GM12878 (cell line): Measurements from ENCODE around the gene C18orf54. TPM values are rescaled to one million over a fixed set of nuclear protein-coding genes. Genes with fewer than 3 reads are reported as not detected.

Source experiments
- ATAC-seq: fragments of 200-7000 bp; cut with Tn5 transposase; 3 replicates; pipeline ENCODE4 v1.9.1; 2020; ENCODE audit warnings: mild to moderate bottlenecking, moderate library complexity
- Bru-seq: library from RNA; stranded (reverse); fragments of 400-500 nt; gene quantifications from one replicate; lab custom pipeline; 2021; lab: Mats Ljungman, UMichigan
- BruChase-seq, 2 experiments: library from RNA; stranded (reverse); fragments of 400-500 nt; gene quantifications; one replicate each; lab custom pipeline; 2021; lab: Mats Ljungman, UMichigan
- BruUV-seq: library from RNA; stranded (reverse); fragments of 400-500 nt; replicated peaks from 2 replicates; lab custom pipeline; 2021; lab: Mats Ljungman, UMichigan
- CTCF ChIA-PET: fragments of 300-600 bp; sonication (Branson Sonifier 250); formaldehyde crosslinking; extraction: SDS; loops from one replicate; lab custom pipeline; 2021; ENCODE audit warnings: inconsistent platforms; lab: Yijun Ruan, JAX
- POLR2A ChIA-PET: fragments of 350-600 bp; formaldehyde crosslinking; extraction: SDS; loops from one replicate; lab custom pipeline; 2021; ENCODE audit warnings: inconsistent platforms; lab: Charles Lee
- RAD21 ChIA-PET: fragments of 300-600 bp; sonication (Branson Sonifier 250); formaldehyde crosslinking; loops from one replicate; lab custom pipeline; 2023; ENCODE audit warnings: antibody characterized with exemption; ENCODE audit not compliant: unreplicated experiment; lab: Charles Lee
- SMC1A ChIA-PET: fragments of 300-600 bp; sonication (Branson Sonifier 250); formaldehyde crosslinking; loops from one replicate; lab custom pipeline; 2023; ENCODE audit not compliant: unreplicated experiment, uncharacterized antibody; lab: Charles Lee
- DNase-seq: peaks from one replicate; pipeline ENCODE4 v3.0.0-alpha.2; 2011; ENCODE audit warnings: low read depth, low spot score
- FAIRE-seq: peaks from 3 replicates; lab custom pipeline; 2011; peaks lifted over from hg19 to GRCh38; lab: Jason Lieb, UNC
- H2AFZ ChIP-seq: 2 replicates; pipeline ENCODE4 v1.6.0; 2011; ENCODE audit warnings: low read depth, low read length, control low read depth; ENCODE audit not compliant: control insufficient read depth
- H3K27ac ChIP-seq: 2 replicates; pipeline ENCODE4 v1.5.1; 2011; ENCODE audit warnings: control low read depth; ENCODE audit not compliant: control insufficient read depth, insufficient read depth
- H3K27me3 ChIP-seq, 2 experiments: replicated peaks in 1 of 2; 2 replicates each; pipeline versions ENCODE4 v1.6.0 to v1.6.1; 2011; ENCODE audit warnings: low read length in 1 of 2; ENCODE audit not compliant: control insufficient read depth in 2 of 2, insufficient read depth in 2 of 2
- H3K36me3 ChIP-seq, 2 experiments: 2 replicates each; pipeline ENCODE4 v1.5.1; 2011; ENCODE audit warnings: low read length in 1 of 2; ENCODE audit not compliant: control insufficient read depth in 2 of 2, insufficient read depth in 2 of 2
- H3K4me1 ChIP-seq: 2 replicates; pipeline ENCODE4 v1.6.1; 2011; ENCODE audit warnings: mild to moderate bottlenecking, low read length, moderate library complexity, mixed read lengths; ENCODE audit not compliant: control insufficient read depth, insufficient read depth
- H3K4me2 ChIP-seq: 2 replicates; pipeline ENCODE4 v1.6.0; 2011; ENCODE audit warnings: control low read depth; ENCODE audit not compliant: control insufficient read depth, insufficient read depth
- H3K4me3 ChIP-seq: fragments of 200-600 bp; sonication (generic); 2 replicates; pipeline ENCODE4 v1.5.1; 2016
- H3K79me2 ChIP-seq: 2 replicates; pipeline ENCODE4 v1.6.0; 2011; ENCODE audit warnings: low read length; ENCODE audit not compliant: control insufficient read depth, insufficient read depth
- H3K9ac ChIP-seq: 2 replicates; pipeline ENCODE4 v1.8.0; 2011; ENCODE audit warnings: low read length, control low read depth, mixed read lengths; ENCODE audit not compliant: control insufficient read depth, insufficient read depth
- H3K9me3 ChIP-seq: replicated peaks from 3 replicates; pipeline ENCODE4 v1.5.1; 2011; ENCODE audit warnings: mild to moderate bottlenecking, low read length; ENCODE audit not compliant: control insufficient read depth, insufficient read depth
- H4K20me1 ChIP-seq: 2 replicates; pipeline ENCODE4 v1.6.0; 2011; ENCODE audit not compliant: control insufficient read depth, insufficient read depth
- CBX5 ChIP-seq: sonication (generic); IDR thresholded peaks from 2 replicates; pipeline ENCODE4 v1.6.1; 2016; ENCODE audit warnings: low read depth, moderate library complexity, mild to moderate bottlenecking, inconsistent platforms
- FOXM1 ChIP-seq: IDR thresholded peaks from 2 replicates; pipeline ENCODE4 v1.6.1; 2012; ENCODE audit warnings: low read depth, mild to moderate bottlenecking, inconsistent platforms, low read length, moderate library complexity
- MTA2 ChIP-seq: fragments of 450-650 bp; IDR thresholded peaks from 2 replicates; pipeline ENCODE4 v1.6.1; 2016; ENCODE audit warnings: low read depth, mild to moderate bottlenecking, moderate library complexity
- NR2F1 ChIP-seq: fragments of 450-650 bp; conservative IDR thresholded peaks from 2 replicates; pipeline ENCODE4 v1.6.1; 2017; ENCODE audit warnings: mild to moderate bottlenecking
- NRF1 ChIP-seq: conservative IDR thresholded peaks from 2 replicates; pipeline ENCODE4 v1.6.1; 2011; ENCODE audit warnings: mild to moderate bottlenecking, low read depth, low read length, improper control_type of control experiment
- PML ChIP-seq: IDR thresholded peaks from 2 replicates; pipeline ENCODE4 v1.6.1; 2012; ENCODE audit warnings: low read length, inconsistent platforms
- RB1 ChIP-seq: fragments of 450-650 bp; formaldehyde crosslinking; IDR thresholded peaks from 2 replicates; pipeline ENCODE4 v1.6.1; 2017; ENCODE audit warnings: mild to moderate bottlenecking, borderline replicate concordance
- RELB ChIP-seq: fragments of 450-650 bp; IDR thresholded peaks from 2 replicates; pipeline ENCODE4 v1.6.1; 2017; ENCODE audit warnings: low read depth, mild to moderate bottlenecking, moderate library complexity
- RUNX3 ChIP-seq: IDR thresholded peaks from 2 replicates; pipeline ENCODE4 v1.6.1; 2012; ENCODE audit warnings: low read length, inconsistent platforms
- SP1 ChIP-seq: IDR thresholded peaks from one replicate; pipeline ENCODE4 v1.6.1; 2011; ENCODE audit warnings: low read depth, low read length
- TCF12 ChIP-seq: IDR thresholded peaks from 2 replicates; pipeline ENCODE4 v1.6.1; 2011; ENCODE audit warnings: low read depth, mild to moderate bottlenecking, low read length
- YY1 ChIP-seq: IDR thresholded peaks from 2 replicates; pipeline ENCODE4 v1.6.1; 2011; ENCODE audit warnings: low read depth, mild to moderate bottlenecking, low read length
- ZNF24 ChIP-seq: fragments of 450-650 bp; IDR thresholded peaks from 2 replicates; pipeline ENCODE4 v1.6.1; 2017; ENCODE audit warnings: antibody characterized with exemption, mild to moderate bottlenecking
- WGBS: methylation state at CpG from one replicate; pipeline ENCODE4 v1.1.6; 2016; ENCODE audit warnings: low lambda C conversion rate; ENCODE audit not compliant: insufficient replicate concordance, insufficient coverage; ENCODE audit errors: missing lambda C conversion rate; 5-methylcytosine and 5-hydroxymethylcytosine counted together
- in situ Hi-C: fragments of 300-500 bp; cut with MboI; formaldehyde crosslinking; loops from 9 replicates; pipeline ENCODE4 v1.14.3; 2018; ENCODE audit warnings: mixed read lengths
- intact Hi-C: fragments of 100-400 bp; cut with micrococcal nuclease; formaldehyde crosslinking; loops from one replicate; pipeline ENCODE4 v1.14.2; 2022; ENCODE audit not compliant: unreplicated experiment
- long read RNA-seq, 2 experiments: library from polyadenylated mRNA; unstranded; transcript quantifications; one replicate each; pipeline ENCODE4 v2.0.0, GENCODE V29; 2019 to 2020
- polyA minus RNA-seq, 3 experiments: library from RNA; depleted of rRNA, polyadenylated mRNA; stranded (reverse); fragments of >200 nt; gene quantifications; 2 replicates each; pipeline ENCODE4 v1.2.3, GENCODE V29; 2011
- polyA plus RNA-seq, 11 experiments: library from polyadenylated mRNA; depleted of rRNA in 4 of 11; unstranded in 6 of 11; stranded (reverse) in 5 of 11; fragments of >200 nt; fragmentation: Nextera tagmentation in 4 of 11; fragmentation: Illumina TruSeq in 1 of 11; extraction: Ambion mirVana in 4 of 11; extraction: Trizol in 1 of 11; gene quantifications; 1 replicate in 1 of 11; 2 replicates in 10 of 11; pipeline versions ENCODE4 v1.2.1 to v1.2.3, GENCODE V29; 2011 to 2016; ENCODE audit warnings: inconsistent platforms in 2 of 11, missing spikeins in 2 of 11, low read depth in 1 of 11
- total RNA-seq, 4 experiments: library from RNA; depleted of rRNA in 3 of 4; stranded (reverse); fragments of >200 nt in 3 of 4; fragmentation: Illumina TruSeq in 1 of 4; extraction: Trizol in 1 of 4; gene quantifications; 2 replicates each; pipeline versions ENCODE4 v1.2.1 to v1.2.3, GENCODE V29; 2013 to 2021
- TF ChIP-seq, protein P1 (sequence below): IDR thresholded peaks from 2 replicates; pipeline ENCODE4 v1.6.1; 2011; ENCODE audit warnings: borderline replicate concordance, low read depth, mild to moderate bottlenecking, moderate library complexity, mixed read lengths, low read length; ENCODE audit not compliant: insufficient read depth; ENCODE audit errors: extremely low read length

The C18orf54 gene
- total RNA-seq (2013; cell fraction: nucleolus; rRNA removed): 9.4 and 10.1 TPM in 2 replicates
- total RNA-seq (2014; rRNA removed) (2.5 TPM in 2 replicates), total RNA-seq (2014; rRNA removed; fragmentation: Illumina TruSeq; extraction: Trizol) (2.5 and 2.6 TPM in 2 replicates), total RNA-seq (2021) (3.8 and 4.0 TPM in 2 replicates), polyA plus RNA-seq (2011; rRNA removed) (4.5 and 7.0 TPM in 2 replicates), polyA plus RNA-seq (2014; fragmentation: Illumina TruSeq; extraction: Trizol) (3.1 and 4.1 TPM in 2 replicates), polyA plus RNA-seq (2014; fragmentation: Nextera tagmentation; extraction: Ambion mirVana) (1 to 10 TPM; 1.2 to 1.5 TPM), polyA plus RNA-seq (2014; rRNA removed) (1.2 and 2.0 TPM in 2 replicates), polyA plus RNA-seq (2016; fragmentation: Nextera tagmentation; extraction: Ambion mirVana) (1 to 10 TPM; 7.4 to 7.6 TPM), polyA minus RNA-seq (2011; rRNA and poly(A)+ RNA removed) (1.8 and 3.6 TPM in 2 replicates), Bru-seq, nascent RNA (percentile 63 among the genes with signal in this experiment), BruChase-seq, experiment 1, labeled RNA remaining after a 6-hour chase (percentile 55 among the genes with signal in this experiment), BruChase-seq, experiment 2, labeled RNA remaining after a 2-hour chase (percentile 70 among the genes with signal in this experiment)
- 0.80 TPM for polyA plus RNA-seq (2011; ENCODE audit: low read depth)
- 0.87 and 1.5 TPM in 2 replicates for polyA plus RNA-seq (2011; cell fraction: cytosol; rRNA removed)
- polyA plus RNA-seq (2011; cell fraction: nucleus; rRNA removed): 4.0 TPM in 2 replicates
- 1.5 and 3.1 TPM in 2 replicates for polyA plus RNA-seq (2012)
- 2.8 and 7.1 TPM in 2 replicates for polyA minus RNA-seq (2011; cell fraction: cytosol; rRNA and poly(A)+ RNA removed)
- polyA minus RNA-seq (2011; cell fraction: nucleus; rRNA and poly(A)+ RNA removed): 4.2 and 7.2 TPM in 2 replicates
- long read RNA-seq, experiment 1, full-length matches to known transcripts: 2 of 3 reads
- long read RNA-seq, experiment 1, partial matches to known transcripts: 0 of 3 reads
- long read RNA-seq, experiment 1, other reads (novel, unspliced or antisense): 1 of 3 reads
- long read RNA-seq, experiment 2, full-length matches to known transcripts: 1 of 5 reads
- long read RNA-seq, experiment 2, partial matches to known transcripts: 1 of 5 reads
- long read RNA-seq, experiment 2, other reads (novel, unspliced or antisense): 3 of 5 reads

- under 1% methylated on average over 62 of the region's 62 CpGs for WGBS
- Histone ChIP-seq H4K20me1 (no peaks in the 10 kb centered on the region), H3K4me2 (peak within 1 kb of the TSS; percentile 94), H3K27me3 (no peaks in the 10 kb centered on the region), H3K9ac (peak within 1 kb of the TSS; percentile 91), H3K79me2 (peaks cover 12% of the 10 kb centered on the region), H3K4me1 (peaks cover 3% of the 10 kb centered on the region), H3K9me3 (no peaks in the 10 kb centered on the region), H3K36me3 (0 out of 4 replicates have a peak, but pooled peaks cover 0 to 3% of the 10 kb centered on the region in 2 experiments), H3K4me3 (peak within 1 kb of the TSS; percentile 89), H2AFZ (peak within 1 kb of the TSS; percentile 97), H3K27ac (peak within 1 kb of the TSS; percentile 84)
- RAD21 ChIA-PET: interaction anchor here (0.8 to 1.7 kb wide), 6 partner anchors 26 to 135 kb away, joined by 3 to 9 read pairs (median 4); partner anchors contain the start of gene MBD2
- peak; percentile 90 for FAIRE-seq
- intact Hi-C loops (loop anchor here (1.0 kb wide), 2 partner anchors 73 to 134 kb away; partner anchors contain the start of gene MBD2), in situ Hi-C loops (loop anchor here (10.0 kb wide), 1 partner anchor 133 kb away; the partner anchor contains the start of gene MBD2)
- SMC1A ChIA-PET: interaction anchor here (0.8 to 1.8 kb wide), 8 partner anchors 7 to 179 kb away, joined by 3 to 7 read pairs (median 4); no protein-coding TSS in a partner anchor
- peak; percentile 96 for ATAC-seq
- no TSS peak for BruUV-seq
- DNase-seq: peak; percentile 76
- CTCF ChIA-PET: interaction anchor here (0.7 to 2.5 kb wide), 14 partner anchors 14 to 228 kb away, joined by 3 to 13 read pairs (median 3); partner anchors contain the start of gene POLI
- POLR2A ChIA-PET: interaction anchor here (0.6 to 1.0 kb wide), 3 partner anchors 97 to 206 kb away, joined by 3 to 5 read pairs (median 4); no protein-coding TSS in a partner anchor
- TF ChIP-seq MTA2 (no peak), ZNF24 (no peak), FOXM1 (no peak), RELB (peak; percentile 33; the same call in 1 of the 2 replicates), RUNX3 (peak; percentile 25; the same call in 1 of the 2 replicates), TCF12 (0 out of 2 replicates have a peak, but pooled peaks have one; percentile 24), SP1 (peak; percentile 22), NRF1 (peak; percentile 80), YY1 (peak; percentile 97), NR2F1 (peak; percentile 90), RB1 (peak; percentile 35; the same call in 1 of the 2 replicates), PML (peak; percentile 81), CBX5 (0 out of 2 replicates have a peak, but pooled peaks have one; percentile 61)
- TF ChIP-seq, protein P1, sequence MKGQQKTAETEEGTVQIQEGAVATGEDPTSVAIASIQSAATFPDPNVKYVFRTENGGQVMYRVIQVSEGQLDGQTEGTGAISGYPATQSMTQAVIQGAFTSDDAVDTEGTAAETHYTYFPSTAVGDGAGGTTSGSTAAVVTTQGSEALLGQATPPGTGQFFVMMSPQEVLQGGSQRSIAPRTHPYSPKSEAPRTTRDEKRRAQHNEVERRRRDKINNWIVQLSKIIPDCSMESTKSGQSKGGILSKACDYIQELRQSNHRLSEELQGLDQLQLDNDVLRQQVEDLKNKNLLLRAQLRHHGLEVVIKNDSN: no peak
Measured at GRCh38 chr18:54357660-54358494, at the start of gene C18orf54, which contains the start of gene STARD6. C18orf54 (plus strand) TSS chr18:54357906; CDS start chr18:54360573, 2,667 bp downstream. STARD6 (minus strand) TSS chr18:54357858; CDS start chr18:54354573, 3,285 bp downstream.
